PC-9 (cell line): Measurements from ENCODE around the gene LRRC26. TPM values are rescaled to one million over a fixed set of nuclear protein-coding genes. Genes with fewer than 3 reads are reported as not detected.

ENCODE experiments used
- BruUV-seq: library from RNA; stranded (reverse); fragments of 400-500 nt; replicated peaks from 2 replicates; lab custom pipeline; 2021; lab: Mats Ljungman, UMichigan
- CTCF ChIA-PET: fragments of 300-600 bp; sonication (Branson Sonifier 250); formaldehyde crosslinking; loops from one replicate; lab custom pipeline; 2022; ENCODE audit warnings: antibody characterized with exemption; lab: Charles Lee
- POLR2A ChIA-PET: fragments of 300-600 bp; sonication (Branson Sonifier 250); formaldehyde crosslinking; loops from one replicate; lab custom pipeline; 2022; ENCODE audit warnings: antibody characterized with exemption; ENCODE audit not compliant: unreplicated experiment; lab: Charles Lee
- DNase-seq, 2 experiments: peaks; one replicate each; pipeline versions ENCODE4 v3.0.0 to v3.0.0-alpha.2; 2015 to 2022; ENCODE audit warnings: mixed read lengths in 1 of 2
- H2AFZ ChIP-seq: fragments of 200-600 bp; sonication (generic); 2 replicates; pipeline ENCODE4 v1.8.1; 2017; ENCODE audit warnings: antibody characterized with exemption
- H3F3A ChIP-seq: fragments of 200-600 bp; sonication (generic); 2 replicates; pipeline ENCODE4 v1.8.1; 2017; ENCODE audit warnings: antibody characterized with exemption, mild to moderate bottlenecking, low read depth; ENCODE audit not compliant: insufficient read depth
- H3K27ac ChIP-seq: fragments of 200-600 bp; sonication (generic); 2 replicates; pipeline ENCODE4 v1.6.1; 2016; ENCODE audit warnings: mixed run types
- H3K27me3 ChIP-seq: fragments of 200-600 bp; sonication (generic); 2 replicates; pipeline ENCODE4 v1.6.1; 2016; ENCODE audit warnings: low read depth, mixed run types; ENCODE audit not compliant: insufficient read depth
- H3K36me3 ChIP-seq: fragments of 200-600 bp; sonication (generic); 2 replicates; pipeline ENCODE4 v1.6.1; 2016; ENCODE audit warnings: low read depth, mixed run types
- H3K4me1 ChIP-seq: fragments of 200-600 bp; sonication (generic); replicated peaks from 2 replicates; pipeline ENCODE4 v1.6.1; 2016; ENCODE audit warnings: mixed run types; ENCODE audit not compliant: insufficient read depth
- H3K4me2 ChIP-seq: fragments of 200-600 bp; sonication (generic); 2 replicates; pipeline ENCODE4 v1.6.1; 2017; ENCODE audit warnings: mixed run types
- H3K4me3 ChIP-seq: fragments of 200-600 bp; sonication (generic); 2 replicates; pipeline ENCODE4 v1.6.1; 2016; ENCODE audit warnings: mixed run types
- H3K79me2 ChIP-seq: fragments of 200-600 bp; sonication (generic); 2 replicates; pipeline ENCODE4 v1.6.1; 2017; ENCODE audit warnings: low read depth, mixed run types
- H3K9me2 ChIP-seq: fragments of 200-600 bp; sonication (generic); 2 replicates; pipeline ENCODE4 v1.8.1; 2017; ENCODE audit warnings: mild to moderate bottlenecking; ENCODE audit not compliant: insufficient read depth
- H3K9me3 ChIP-seq: fragments of 200-600 bp; sonication (generic); 2 replicates; pipeline ENCODE4 v1.8.1; 2016; ENCODE audit warnings: low read depth; ENCODE audit not compliant: insufficient read depth
- H4K20me1 ChIP-seq: fragments of 200-600 bp; sonication (generic); 2 replicates; pipeline ENCODE4 v1.8.1; 2017; ENCODE audit not compliant: insufficient read depth
- EZH2 ChIP-seq: fragments of 200-600 bp; sonication (generic); IDR thresholded peaks from 2 replicates; pipeline ENCODE4 v1.8.0; 2017; ENCODE audit warnings: antibody characterized with exemption, low read depth
- intact Hi-C: fragments of 100-400 bp; cut with micrococcal nuclease; formaldehyde crosslinking; loops from one replicate; pipeline ENCODE4 v1.10.0; 2022; ENCODE audit not compliant: unreplicated experiment
- total RNA-seq: library from RNA; stranded (reverse); gene quantifications from 2 replicates; pipeline ENCODE4 v1.2.3, GENCODE V29; 2021
- TF ChIP-seq, protein P1 (sequence below): fragments of 200-600 bp; sonication (generic); conservative IDR thresholded peaks from 2 replicates; pipeline ENCODE4 v1.6.1; 2017; ENCODE audit warnings: mixed run types, antibody characterized with exemption, mild to moderate bottlenecking, moderate library complexity

The LRRC26 gene
- total RNA-seq, 1 experiment from 2014 or later = 2.3 TPM

DNA sequence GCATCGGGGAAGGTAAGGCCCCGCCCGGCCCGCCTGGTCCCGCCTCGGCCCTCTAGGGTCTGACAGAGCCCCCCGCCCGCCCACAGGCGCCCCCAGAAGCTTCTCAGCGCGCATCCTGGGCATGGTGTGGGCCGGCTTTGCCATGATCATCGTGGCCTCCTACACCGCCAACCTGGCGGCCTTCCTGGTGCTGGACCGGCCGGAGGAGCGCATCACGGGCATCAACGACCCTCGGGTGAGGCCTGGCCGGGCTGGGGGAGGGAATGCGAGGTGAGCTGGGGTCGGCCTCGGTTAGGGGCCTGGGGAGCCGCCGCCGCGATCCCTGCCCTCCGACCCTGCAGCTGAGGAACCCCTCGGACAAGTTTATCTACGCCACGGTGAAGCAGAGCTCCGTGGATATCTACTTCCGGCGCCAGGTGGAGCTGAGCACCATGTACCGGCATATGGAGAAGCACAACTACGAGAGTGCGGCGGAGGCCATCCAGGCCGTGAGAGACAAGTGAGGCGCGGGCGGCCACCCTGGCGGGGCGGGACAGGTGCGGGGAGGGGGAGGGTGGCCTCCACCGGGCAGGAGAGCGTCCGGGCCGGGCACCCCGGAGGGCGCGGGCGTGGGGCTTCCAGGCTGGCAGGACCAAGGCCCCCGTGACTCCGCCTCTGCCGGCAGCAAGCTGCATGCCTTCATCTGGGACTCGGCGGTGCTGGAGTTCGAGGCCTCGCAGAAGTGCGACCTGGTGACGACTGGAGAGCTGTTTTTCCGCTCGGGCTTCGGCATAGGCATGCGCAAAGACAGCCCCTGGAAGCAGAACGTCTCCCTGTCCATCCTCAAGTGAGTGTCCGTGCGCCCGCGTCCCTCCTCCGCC is 7.1 kb downstream of the LRRC26 start:
- BruUV-seq = no TSS peak
- H3F3A ChIP-seq = 0 out of 2 replicates have a peak, but pooled peaks cover 5% of the 10 kb centered on the region
- ChIA-PET CTCF (interaction anchor here (0.5 to 1.0 kb wide), 3 partner anchors 26 to 123 kb away, joined by 3 to 4 read pairs (median 4); no protein-coding TSS in a partner anchor), POLR2A (interaction anchor here (0.6 kb wide), 1 partner anchor 26 kb away, joined by 4 read pairs; the partner anchor contains the start of gene SSNA1)
- H3K4me2 ChIP-seq = no peak overlapping the region
- H3K4me1 ChIP-seq = no peaks in the 10 kb centered on the region
- no peaks in the 10 kb centered on the region for H3K36me3 ChIP-seq
- H4K20me1 ChIP-seq = no peaks in the 10 kb centered on the region
- H3K27ac ChIP-seq = no peak overlapping the region
- no peak overlapping the region for H3K4me3 ChIP-seq
- intact Hi-C loops = no loop called here
- TF ChIP-seq EZH2 = no peak
- TF ChIP-seq, protein P1, sequence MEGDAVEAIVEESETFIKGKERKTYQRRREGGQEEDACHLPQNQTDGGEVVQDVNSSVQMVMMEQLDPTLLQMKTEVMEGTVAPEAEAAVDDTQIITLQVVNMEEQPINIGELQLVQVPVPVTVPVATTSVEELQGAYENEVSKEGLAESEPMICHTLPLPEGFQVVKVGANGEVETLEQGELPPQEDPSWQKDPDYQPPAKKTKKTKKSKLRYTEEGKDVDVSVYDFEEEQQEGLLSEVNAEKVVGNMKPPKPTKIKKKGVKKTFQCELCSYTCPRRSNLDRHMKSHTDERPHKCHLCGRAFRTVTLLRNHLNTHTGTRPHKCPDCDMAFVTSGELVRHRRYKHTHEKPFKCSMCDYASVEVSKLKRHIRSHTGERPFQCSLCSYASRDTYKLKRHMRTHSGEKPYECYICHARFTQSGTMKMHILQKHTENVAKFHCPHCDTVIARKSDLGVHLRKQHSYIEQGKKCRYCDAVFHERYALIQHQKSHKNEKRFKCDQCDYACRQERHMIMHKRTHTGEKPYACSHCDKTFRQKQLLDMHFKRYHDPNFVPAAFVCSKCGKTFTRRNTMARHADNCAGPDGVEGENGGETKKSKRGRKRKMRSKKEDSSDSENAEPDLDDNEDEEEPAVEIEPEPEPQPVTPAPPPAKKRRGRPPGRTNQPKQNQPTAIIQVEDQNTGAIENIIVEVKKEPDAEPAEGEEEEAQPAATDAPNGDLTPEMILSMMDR = no peak
- H3K79me2 ChIP-seq = no peaks in the 10 kb centered on the region
- DNase-seq = no peak
- no peaks in the 10 kb centered on the region for H3K27me3 ChIP-seq
- no peak overlapping the region for H2AFZ ChIP-seq
- no peaks in the 10 kb centered on the region for H3K9me3 ChIP-seq
- no peaks in the 10 kb centered on the region for H3K9me2 ChIP-seq

DNA sequence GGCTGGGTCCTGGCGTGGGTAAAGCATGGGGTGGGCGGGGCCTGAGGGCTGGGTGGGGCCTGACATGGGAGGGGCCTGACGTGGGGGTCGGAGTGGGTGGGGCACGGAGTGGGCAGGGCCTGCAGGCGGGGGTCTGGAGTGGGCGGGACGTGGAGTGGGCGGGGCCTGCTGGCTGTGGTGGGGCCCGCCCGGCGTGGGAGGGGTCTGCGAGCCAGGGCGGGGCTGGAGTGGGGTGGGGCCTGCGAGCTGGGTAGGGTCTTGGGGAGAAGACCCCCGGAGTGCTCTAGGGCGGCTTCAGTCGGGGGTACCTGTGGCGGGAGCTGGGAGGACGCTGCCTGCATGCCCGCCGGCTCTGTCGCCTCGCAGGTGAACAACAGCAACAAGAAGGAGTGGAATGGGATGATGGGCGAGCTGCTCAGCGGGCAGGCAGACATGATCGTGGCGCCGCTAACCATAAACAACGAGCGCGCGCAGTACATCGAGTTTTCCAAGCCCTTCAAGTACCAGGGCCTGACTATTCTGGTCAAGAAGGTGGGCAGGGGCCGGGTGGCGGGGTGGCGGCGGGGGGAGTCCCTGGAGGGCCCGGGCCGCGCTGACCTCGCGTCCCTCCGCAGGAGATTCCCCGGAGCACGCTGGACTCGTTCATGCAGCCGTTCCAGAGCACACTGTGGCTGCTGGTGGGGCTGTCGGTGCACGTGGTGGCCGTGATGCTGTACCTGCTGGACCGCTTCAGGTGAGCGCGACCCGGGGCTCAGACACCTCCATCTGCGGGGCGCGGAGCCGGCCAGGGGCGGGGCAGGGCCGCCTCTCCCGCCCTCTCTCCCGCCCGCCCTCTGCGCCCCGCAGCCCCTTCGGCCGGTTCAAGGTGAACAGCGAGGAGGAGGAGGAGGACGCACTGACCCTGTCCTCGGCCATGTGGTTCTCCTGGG is 8.0 kb downstream of the LRRC26 start:
- H3K36me3 ChIP-seq = no peaks in the 10 kb centered on the region
- H3K4me2 ChIP-seq = no peak overlapping the region
- DNase-seq = no peak
- no peaks in the 10 kb centered on the region for H3K27me3 ChIP-seq
- H3K9me2 ChIP-seq = no peaks in the 10 kb centered on the region
- ChIA-PET POLR2A (no interaction called here), CTCF (no interaction called here)
- H4K20me1 ChIP-seq = no peaks in the 10 kb centered on the region
- no peaks in the 10 kb centered on the region for H3K79me2 ChIP-seq
- no peaks in the 10 kb centered on the region for H3K4me1 ChIP-seq
- intact Hi-C loops = no loop called here
- H2AFZ ChIP-seq = no peak overlapping the region
- H3K4me3 ChIP-seq = no peak overlapping the region
- peaks cover 5% of the 10 kb centered on the region; the same call in 1 of the 2 replicates for H3F3A ChIP-seq
- no TSS peak for BruUV-seq
- H3K9me3 ChIP-seq = no peaks in the 10 kb centered on the region
- TF ChIP-seq, protein P1 = no peak
- no peak for TF ChIP-seq EZH2
- H3K27ac ChIP-seq = no peak overlapping the region
